Upper lobe of right lung (tissue), 1 donor: ENCODE results near the gene DHCR24. TPM values are rescaled to one million over a fixed set of nuclear protein-coding genes. Genes with fewer than 3 reads are reported as not detected.

ENCODE experiments used
- ATAC-seq: fragments of 200-7000 bp; cut with Tn5 transposase; one replicate; pipeline ENCODE4 v1.9.1; 2020; ENCODE audit warnings: mild to moderate bottlenecking, moderate library complexity
- DNase-seq: peaks from one replicate; pipeline ENCODE4 v3.0.0-alpha.2; 2020
- H3K27ac ChIP-seq: fragments of 200-600 bp; one replicate; pipeline ENCODE4 v1.8.0; 2022
- H3K27me3 ChIP-seq: fragments of 200-600 bp; one replicate; pipeline ENCODE4 v1.8.0; 2022; ENCODE audit warnings: mild to moderate bottlenecking
- H3K36me3 ChIP-seq: fragments of 200-600 bp; one replicate; pipeline ENCODE4 v1.8.0; 2022
- H3K4me1 ChIP-seq: fragments of 200-600 bp; one replicate; pipeline ENCODE4 v1.8.0; 2022
- H3K4me3 ChIP-seq: fragments of 200-600 bp; one replicate; pipeline ENCODE4 v1.8.0; 2022; ENCODE audit warnings: mild to moderate bottlenecking
- H3K9me3 ChIP-seq: fragments of 200-600 bp; one replicate; pipeline ENCODE4 v1.8.0; 2022
- CTCF ChIP-seq: fragments of 200-600 bp; IDR thresholded peaks from one replicate; pipeline ENCODE4 v1.8.0; 2022; ENCODE audit warnings: antibody characterized with exemption
- intact Hi-C: fragments of 100-400 bp; cut with DNase I; formaldehyde crosslinking; loops from one replicate; pipeline ENCODE4 v1.11.0; 2022
- total RNA-seq: library from RNA; stranded (reverse); fragmentation: NEBNext Ultra II Directional; extraction: Animal tissue kit (Norgen Biotek cat#: 25700); gene quantifications from one replicate; pipeline ENCODE4 v1.2.1, GENCODE V29; 2021
- donor health status: DM: no; HTN: yes; CAD: no; lungs with severe emphysema.

The DHCR24 gene
- total RNA-seq, 1 donor from 2014 or later, result 749 TPM

- peaks cover 15% of the 10 kb centered on the region for H3K36me3 ChIP-seq
- H3K4me1 ChIP-seq, result peaks cover 20% of the 10 kb centered on the region
- no peaks in the 10 kb centered on the region for H3K27me3 ChIP-seq
- intact Hi-C loops, result no loop called here
- no peaks in the 10 kb centered on the region for H3K9me3 ChIP-seq
- H3K4me3 ChIP-seq, result no peak overlapping the region
- DNase-seq (no peak), ATAC-seq (no peak)
- H3K27ac ChIP-seq, result no peak overlapping the region
- no peak for TF ChIP-seq CTCF
These were observed 7.1 kb downstream of the DHCR24 start for GRCh38 chr1:54879872-54880271.

- ATAC-seq, result no peak
- H3K27ac ChIP-seq, result no peak overlapping the region
These were observed 10.2 kb downstream of the DHCR24 start for GRCh38 chr1:54876814-54877213.

GRCh38 chr1:54875000-54875399 is 12.0 kb downstream of the DHCR24 start:
- Histone ChIP-seq H3K4me3 (no peak overlapping the region), H3K9me3 (no peaks in the 10 kb centered on the region), H3K4me1 (peaks cover 12% of the 10 kb centered on the region), H3K36me3 (peaks cover 47% of the 10 kb centered on the region), H3K27ac (no peak overlapping the region), H3K27me3 (no peaks in the 10 kb centered on the region)
- intact Hi-C loops, result no loop called here
- DNase-seq (peak; percentile 48), ATAC-seq (no peak)
- TF ChIP-seq CTCF, result no peak

More at GRCh38 chr1:54876814-54877213, 10.2 kb downstream of the DHCR24 start:
- no peak for DNase-seq
- Histone ChIP-seq H3K9me3 (no peaks in the 10 kb centered on the region), H3K4me3 (no peak overlapping the region), H3K36me3 (peaks cover 30% of the 10 kb centered on the region), H3K27me3 (no peaks in the 10 kb centered on the region), H3K4me1 (peaks cover 12% of the 10 kb centered on the region)
- intact Hi-C loops, result no loop called here
- no peak for TF ChIP-seq CTCF

GRCh38 chr1:54874079-54874830 is 12.7 kb downstream of the DHCR24 start:
- Histone ChIP-seq H3K36me3 (peaks cover 47% of the 10 kb centered on the region), H3K4me1 (peaks cover 12% of the 10 kb centered on the region), H3K4me3 (no peak overlapping the region), H3K27ac (no peak overlapping the region), H3K9me3 (no peaks in the 10 kb centered on the region), H3K27me3 (no peaks in the 10 kb centered on the region)
- TF ChIP-seq CTCF, result no peak
- peak; percentile 29 for DNase-seq
- peak; percentile 89 for ATAC-seq
- intact Hi-C loops, result no loop called here

- ATAC-seq (no peak), DNase-seq (no peak)
- Histone ChIP-seq H3K36me3 (peaks cover 56% of the 10 kb centered on the region), H3K9me3 (no peaks in the 10 kb centered on the region), H3K4me3 (no peak overlapping the region), H3K4me1 (peaks cover 9% of the 10 kb centered on the region), H3K27me3 (no peaks in the 10 kb centered on the region), H3K27ac (no peak overlapping the region)
- intact Hi-C loops, result no loop called here
- no peak for TF ChIP-seq CTCF
These were observed 15.0 kb downstream of the DHCR24 start for GRCh38 chr1:54872036-54872331.
